SJSA1 (cell line): ENCODE data around the gene GFM2. TPM values are rescaled to one million over a fixed set of nuclear protein-coding genes. Genes with fewer than 3 reads are reported as not detected.
"Not testable (repeated sequence)": the region's sequence is repeated elsewhere in the genome, so short reads cannot be mapped to it uniquely, and the experiment has no call there.

ENCODE experiments used
- DNase-seq, 2 experiments: peaks; one replicate each; pipeline ENCODE4 v3.0.0-alpha.2; 2015 to 2020; ENCODE audit warnings: low spot score in 2 of 2, low read depth in 1 of 2
- H3K27ac ChIP-seq: fragments of 250-450 bp; sonication (Bioruptor Pico); 2 replicates; pipeline ENCODE4 v1.5.1; 2020; ENCODE audit warnings: mild to moderate bottlenecking, moderate library complexity
- H3K27me3 ChIP-seq: fragments of 250-450 bp; sonication (Bioruptor Pico); replicated peaks from 2 replicates; pipeline ENCODE4 v1.5.1; 2020; ENCODE audit warnings: mild to moderate bottlenecking, moderate library complexity
- H3K36me3 ChIP-seq: fragments of 250-450 bp; sonication (Bioruptor Pico); 2 replicates; pipeline ENCODE4 v1.5.1; 2020; ENCODE audit warnings: mild to moderate bottlenecking
- H3K4me1 ChIP-seq: fragments of 250-450 bp; sonication (Bioruptor Pico); replicated peaks from 2 replicates; pipeline ENCODE4 v1.6.1; 2021; ENCODE audit warnings: mild to moderate bottlenecking
- H3K4me3 ChIP-seq: fragments of 250-450 bp; sonication (Bioruptor Pico); 2 replicates; pipeline ENCODE4 v1.5.1; 2020; ENCODE audit warnings: mild to moderate bottlenecking
- H3K9me3 ChIP-seq: fragments of 250-450 bp; sonication (Bioruptor Pico); replicated peaks from 2 replicates; pipeline ENCODE4 v1.5.1; 2020; ENCODE audit warnings: mild to moderate bottlenecking
- total RNA-seq: library from RNA; depleted of rRNA; stranded (reverse); fragments of >200 nt; shearing (Covaris generic); gene quantifications from 2 replicates; pipeline ENCODE4 v1.2.3, GENCODE V29; 2014

GFM2 gene
- total RNA-seq, 1 experiment from 2014 or later: 67.3 TPM

DNA sequence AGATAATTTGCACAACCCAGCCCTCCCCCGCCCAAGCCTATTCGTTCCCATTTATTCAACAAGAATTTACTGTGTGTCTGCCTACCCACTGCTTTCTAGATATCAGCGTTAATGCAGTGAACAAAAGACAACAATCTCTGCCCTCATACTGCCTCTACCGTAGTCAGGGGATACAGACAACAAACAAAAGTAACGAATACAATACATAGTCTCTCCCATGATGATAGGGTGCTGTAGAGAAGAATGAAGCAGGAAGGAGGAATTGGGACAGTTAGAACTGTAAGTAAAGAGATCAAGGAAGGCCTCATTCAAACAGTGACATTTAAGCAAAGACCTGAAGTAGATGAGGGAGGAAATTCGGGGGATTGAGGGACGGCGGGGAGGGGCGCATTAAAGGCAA, 1.7 kb downstream of the GFM2 start:
- no peak overlapping the region; the same call in 1 of the 2 replicates for H3K4me3 ChIP-seq
- H3K9me3 ChIP-seq: no peaks in the 10 kb centered on the region
- H3K27me3 ChIP-seq: no peaks in the 10 kb centered on the region; the same call in 1 of the 2 replicates
- DNase-seq: peak in 1 of 2 experiments; percentile 55
- peaks cover 49% of the 10 kb centered on the region for H3K36me3 ChIP-seq
- peak overlapping the region; percentile 54 for H3K27ac ChIP-seq
- peaks cover 40% of the 10 kb centered on the region for H3K4me1 ChIP-seq

- Histone ChIP-seq H3K4me3 (no peak overlapping the region), H3K27ac (peak overlapping the region; percentile 69), H3K36me3 (peaks cover 47% of the 10 kb centered on the region), H3K4me1 (peaks cover 40% of the 10 kb centered on the region), H3K9me3 (no peaks in the 10 kb centered on the region), H3K27me3 (no peaks in the 10 kb centered on the region; the same call in 1 of the 2 replicates)
- no peak for DNase-seq
These were observed 3.4 kb downstream of the GFM2 start for GRCh38 chr5:74763504-74763903.

GRCh38 chr5:74762599-74762998, 4.3 kb downstream of the GFM2 start:
- H3K27me3 ChIP-seq: no peaks in the 10 kb centered on the region; the same call in 1 of the 2 replicates
- no peak overlapping the region for H3K4me3 ChIP-seq
- H3K9me3 ChIP-seq: no peaks in the 10 kb centered on the region
- peak; percentile 67 to 85 for DNase-seq
- H3K36me3 ChIP-seq: peaks cover 55% of the 10 kb centered on the region
- H3K27ac ChIP-seq: peak overlapping the region; percentile 69
- H3K4me1 ChIP-seq: peaks cover 34% of the 10 kb centered on the region

- H3K27me3 ChIP-seq: no peaks in the 10 kb centered on the region; the same call in 1 of the 2 replicates
- H3K4me3 ChIP-seq: no peak overlapping the region
- no peak for DNase-seq
- H3K9me3 ChIP-seq: no peaks in the 10 kb centered on the region
- peaks cover 34% of the 10 kb centered on the region for H3K4me1 ChIP-seq
- H3K36me3 ChIP-seq: peaks cover 67% of the 10 kb centered on the region
- H3K27ac ChIP-seq: no peak overlapping the region
These were observed 5.7 kb downstream of the GFM2 start for GRCh38 chr5:74761241-74761640.

GRCh38 chr5:74748742-74749141, 18.2 kb downstream of the GFM2 start:
- peaks cover 81% of the 10 kb centered on the region for H3K36me3 ChIP-seq
- not testable (repeated sequence) for H3K27ac ChIP-seq, DNase-seq, H3K4me1 ChIP-seq, H3K9me3 ChIP-seq, H3K27me3 ChIP-seq, H3K4me3 ChIP-seq

DNA sequence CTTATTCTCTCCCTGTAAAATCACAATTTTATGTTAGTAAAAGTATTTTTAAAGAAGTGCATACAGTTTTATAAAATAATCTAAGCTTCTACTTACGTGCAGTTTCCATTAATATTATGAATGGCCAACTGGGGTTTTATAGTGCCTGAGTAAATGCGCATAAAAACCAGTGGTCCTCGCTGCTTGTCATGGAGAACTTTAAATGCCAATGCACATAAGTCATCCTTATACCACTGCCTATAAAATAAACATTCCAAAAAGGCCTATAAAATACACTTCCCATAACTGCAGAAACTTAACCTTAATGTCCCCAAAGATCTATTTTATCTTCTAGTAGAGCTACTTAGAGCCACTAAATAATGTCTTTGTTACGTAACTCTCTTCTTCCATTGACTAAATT, 28.5 kb downstream of the GFM2 start:
- H3K9me3 ChIP-seq: no peaks in the 10 kb centered on the region
- no peaks in the 10 kb centered on the region for H3K27me3 ChIP-seq
- no peak overlapping the region for H3K4me3 ChIP-seq
- no peaks in the 10 kb centered on the region for H3K4me1 ChIP-seq
- H3K36me3 ChIP-seq: peaks cover 72% of the 10 kb centered on the region
- H3K27ac ChIP-seq: no peak overlapping the region
- DNase-seq: no peak

- no peaks in the 10 kb centered on the region for H3K27me3 ChIP-seq
- no peaks in the 10 kb centered on the region for H3K9me3 ChIP-seq
- peaks cover 75% of the 10 kb centered on the region for H3K36me3 ChIP-seq
- DNase-seq: no peak
- no peaks in the 10 kb centered on the region for H3K4me1 ChIP-seq
- H3K4me3 ChIP-seq: no peak overlapping the region
- no peak overlapping the region for H3K27ac ChIP-seq
These were observed 30.2 kb downstream of the GFM2 start for GRCh38 chr5:74736759-74737158.

- Histone ChIP-seq H3K9me3 (no peaks in the 10 kb centered on the region), H3K27me3 (no peaks in the 10 kb centered on the region), H3K27ac (no peak overlapping the region), H3K4me3 (no peak overlapping the region), H3K36me3 (peaks cover 83% of the 10 kb centered on the region), H3K4me1 (no peaks in the 10 kb centered on the region)
- no peak for DNase-seq
These were observed 41.6 kb downstream of the GFM2 start for GRCh38 chr5:74725331-74725730.

DNA sequence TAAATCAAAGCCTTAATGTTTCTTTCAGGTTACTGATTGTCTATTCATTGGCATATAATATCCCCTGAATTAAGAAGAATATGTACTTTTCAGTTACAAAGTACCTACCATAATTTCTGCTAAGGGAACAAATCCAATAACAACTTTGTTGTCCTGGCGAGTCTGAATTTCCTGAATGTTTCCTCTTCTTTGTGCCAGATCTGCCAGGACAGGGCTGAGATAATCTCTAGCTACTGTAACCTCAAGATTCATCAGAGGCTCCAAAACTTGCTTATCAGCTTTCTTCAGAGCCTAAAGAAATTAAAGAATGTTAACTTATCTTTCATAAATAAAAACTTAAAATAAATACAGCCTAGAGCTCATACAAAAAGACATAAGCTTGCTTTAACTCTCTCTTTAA, 44.6 kb downstream of the GFM2 start:
- no peak overlapping the region for H3K27ac ChIP-seq

DNA sequence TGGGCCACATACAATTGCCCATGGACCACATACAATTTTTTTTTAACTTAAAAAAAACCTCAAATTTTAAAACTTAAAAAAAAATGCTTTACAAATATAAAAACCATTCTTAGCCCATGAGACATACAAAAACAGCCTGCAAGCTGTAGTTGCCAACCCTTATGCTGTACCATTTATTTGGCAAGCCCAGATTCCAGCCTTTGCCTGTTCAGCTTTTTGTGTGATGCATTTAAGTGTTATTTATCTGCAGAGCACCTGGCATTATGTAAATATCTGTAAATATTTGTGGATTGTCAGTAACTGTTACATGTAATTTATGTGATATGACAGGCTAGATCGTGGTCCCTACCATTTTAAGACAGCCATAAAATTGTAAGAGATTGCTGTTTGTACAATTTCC, 49.3 kb downstream of the GFM2 start:
- Histone ChIP-seq H3K27me3 (no peaks in the 10 kb centered on the region), H3K4me1 (no peaks in the 10 kb centered on the region), H3K4me3 (no peak overlapping the region), H3K9me3 (no peaks in the 10 kb centered on the region), H3K27ac (no peak overlapping the region), H3K36me3 (peaks cover 89% of the 10 kb centered on the region)
- no peak for DNase-seq

More for the DNA sequence above, 44.6 kb downstream of the GFM2 start:
- H3K27me3 ChIP-seq: no peaks in the 10 kb centered on the region
- no peaks in the 10 kb centered on the region for H3K4me1 ChIP-seq
- H3K36me3 ChIP-seq: peaks cover 92% of the 10 kb centered on the region
- H3K4me3 ChIP-seq: no peak overlapping the region
- DNase-seq: no peak
- H3K9me3 ChIP-seq: no peaks in the 10 kb centered on the region

GRCh38 chr5:74693191-74693590, 73.7 kb downstream of the GFM2 start:
- peaks cover 3% of the 10 kb centered on the region; the same call in 1 of the 2 replicates for H3K4me1 ChIP-seq
- peaks cover 80% of the 10 kb centered on the region for H3K36me3 ChIP-seq
- no peak for DNase-seq
- no peaks in the 10 kb centered on the region for H3K9me3 ChIP-seq
- no peak overlapping the region for H3K4me3 ChIP-seq
- H3K27me3 ChIP-seq: no peaks in the 10 kb centered on the region
- no peak overlapping the region for H3K27ac ChIP-seq

- Histone ChIP-seq H3K4me1 (peaks cover 36% of the 10 kb centered on the region), H3K27ac (peak overlapping the region; percentile 34), H3K36me3 (peaks cover 40% of the 10 kb centered on the region), H3K4me3 (no peak overlapping the region), H3K9me3 (no peaks in the 10 kb centered on the region), H3K27me3 (no peaks in the 10 kb centered on the region)
- peak in 1 of 2 experiments; percentile 27 for DNase-seq
These were observed 79.8 kb downstream of the GFM2 start for GRCh38 chr5:74686962-74687751.

DNA sequence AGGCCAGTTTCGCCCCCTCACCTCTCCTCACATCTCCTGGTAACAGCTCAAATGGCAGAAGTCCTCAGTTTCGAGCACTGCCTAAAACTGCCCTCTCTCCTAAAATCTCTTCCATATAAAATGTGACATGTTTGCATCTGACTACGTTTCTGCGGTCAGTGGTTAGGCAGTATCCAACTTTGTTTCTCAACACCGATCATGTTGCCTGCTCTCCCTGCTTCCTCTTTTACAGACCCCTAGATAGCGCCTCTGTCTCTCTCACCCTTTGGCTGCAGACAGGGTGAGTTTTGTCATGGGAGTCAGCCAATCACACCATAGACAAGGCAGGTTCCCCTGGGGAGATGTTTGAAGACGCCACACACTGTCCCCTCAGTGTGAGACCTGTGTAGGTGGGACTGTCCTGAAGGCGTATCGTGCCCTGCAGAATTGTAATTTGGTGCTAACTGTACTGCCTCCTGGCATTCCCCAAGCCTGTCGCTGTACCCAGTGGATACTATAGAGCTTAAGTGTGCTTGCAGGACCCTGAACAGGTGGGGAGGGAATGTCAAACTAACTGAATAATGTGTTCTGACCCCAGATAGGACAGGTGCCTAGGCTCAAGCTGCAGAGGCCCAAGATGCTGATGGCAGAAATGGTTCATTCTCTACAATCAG, 80.8 kb downstream of the GFM2 start:
- peak overlapping the region; percentile 80 for H3K4me3 ChIP-seq
- peak overlapping the region; percentile 69 for H3K27ac ChIP-seq
- peaks cover 29% of the 10 kb centered on the region for H3K36me3 ChIP-seq
- H3K4me1 ChIP-seq: peaks cover 36% of the 10 kb centered on the region
- no peaks in the 10 kb centered on the region for H3K9me3 ChIP-seq
- no peaks in the 10 kb centered on the region for H3K27me3 ChIP-seq
- DNase-seq: no peak
